RWPE2 (cell line): ENCODE measurements around the gene TELO2.

Experiments used
- ATAC-seq: fragments of 200-7000 bp; cut with Tn5 transposase; 3 replicates; pipeline ENCODE4 v1.9.1; 2021; ENCODE audit warnings: low read depth
- DNase-seq: peaks from one replicate; pipeline ENCODE4 v3.0.0-alpha.2; 2020; ENCODE audit warnings: low spot score
- H3K27ac ChIP-seq: fragments of 450-650 bp; 2 replicates; pipeline ENCODE4 v1.5.1; 2017; ENCODE audit warnings: mild to moderate bottlenecking; ENCODE audit not compliant: poor library complexity, severe bottlenecking
- H3K27me3 ChIP-seq: fragments of 250-450 bp; sonication (Bioruptor Pico); 2 replicates; pipeline ENCODE4 v1.5.1; 2021; ENCODE audit warnings: mild to moderate bottlenecking, moderate library complexity; ENCODE audit not compliant: insufficient read depth, poor library complexity, severe bottlenecking
- H3K36me3 ChIP-seq: fragments of 250-450 bp; sonication (Bioruptor Pico); 2 replicates; pipeline ENCODE4 v1.5.1; 2020; ENCODE audit warnings: low read depth, mild to moderate bottlenecking, moderate library complexity
- H3K4me1 ChIP-seq: fragments of 250-450 bp; sonication (Bioruptor Pico); 2 replicates; pipeline ENCODE4 v1.5.1; 2021; ENCODE audit warnings: mild to moderate bottlenecking, moderate library complexity; ENCODE audit not compliant: insufficient read depth, poor library complexity, severe bottlenecking
- H3K4me3 ChIP-seq: fragments of 250-450 bp; sonication (Bioruptor Pico); 2 replicates; pipeline ENCODE4 v1.5.1; 2021; ENCODE audit warnings: mild to moderate bottlenecking, moderate library complexity; ENCODE audit not compliant: severe bottlenecking
- H3K9me3 ChIP-seq: fragments of 250-450 bp; sonication (Bioruptor Pico); 2 replicates; pipeline ENCODE4 v1.5.1; 2021; ENCODE audit warnings: mild to moderate bottlenecking, moderate library complexity; ENCODE audit not compliant: severe bottlenecking
- TF ChIP-seq, protein P1 (sequence below): fragments of 450-650 bp; IDR thresholded peaks from one replicate; pipeline ENCODE4 v1.5.1; 2017; ENCODE audit warnings: mild to moderate bottlenecking, moderate library complexity; ENCODE audit not compliant: poor library complexity, severe bottlenecking

The TELO2 gene

DNA sequence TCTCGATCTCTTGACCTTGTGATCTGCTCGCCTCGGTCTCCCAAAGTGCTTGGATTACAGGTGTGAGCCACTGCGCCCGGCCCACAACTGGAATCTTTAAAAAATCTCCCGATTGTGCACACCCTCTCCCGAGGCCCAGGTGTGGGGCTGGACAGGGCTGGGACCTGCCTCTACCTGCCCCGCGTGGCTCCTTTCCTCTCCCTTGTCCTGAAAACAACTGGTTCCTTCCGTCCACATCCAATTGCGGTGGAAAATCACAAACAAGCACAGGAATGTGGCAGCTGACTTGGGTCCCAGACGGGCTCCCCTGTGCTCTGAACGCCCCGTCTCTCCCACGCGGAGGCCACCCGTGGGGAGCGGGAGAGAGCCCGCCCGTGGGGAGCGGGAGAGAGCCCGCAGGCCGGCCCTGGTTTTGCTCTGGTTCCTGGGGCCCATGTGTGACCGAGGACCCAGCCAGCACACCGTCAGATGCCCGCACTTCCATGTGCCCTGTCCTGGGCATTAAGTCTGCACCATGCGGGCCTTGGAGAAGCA is 37.3 kb downstream of the TELO2 start:
- no peak for ATAC-seq
- H3K27ac ChIP-seq = no peak overlapping the region
- H3K9me3 ChIP-seq = no peaks in the 10 kb centered on the region
- DNase-seq = no peak
- TF ChIP-seq, protein P1, sequence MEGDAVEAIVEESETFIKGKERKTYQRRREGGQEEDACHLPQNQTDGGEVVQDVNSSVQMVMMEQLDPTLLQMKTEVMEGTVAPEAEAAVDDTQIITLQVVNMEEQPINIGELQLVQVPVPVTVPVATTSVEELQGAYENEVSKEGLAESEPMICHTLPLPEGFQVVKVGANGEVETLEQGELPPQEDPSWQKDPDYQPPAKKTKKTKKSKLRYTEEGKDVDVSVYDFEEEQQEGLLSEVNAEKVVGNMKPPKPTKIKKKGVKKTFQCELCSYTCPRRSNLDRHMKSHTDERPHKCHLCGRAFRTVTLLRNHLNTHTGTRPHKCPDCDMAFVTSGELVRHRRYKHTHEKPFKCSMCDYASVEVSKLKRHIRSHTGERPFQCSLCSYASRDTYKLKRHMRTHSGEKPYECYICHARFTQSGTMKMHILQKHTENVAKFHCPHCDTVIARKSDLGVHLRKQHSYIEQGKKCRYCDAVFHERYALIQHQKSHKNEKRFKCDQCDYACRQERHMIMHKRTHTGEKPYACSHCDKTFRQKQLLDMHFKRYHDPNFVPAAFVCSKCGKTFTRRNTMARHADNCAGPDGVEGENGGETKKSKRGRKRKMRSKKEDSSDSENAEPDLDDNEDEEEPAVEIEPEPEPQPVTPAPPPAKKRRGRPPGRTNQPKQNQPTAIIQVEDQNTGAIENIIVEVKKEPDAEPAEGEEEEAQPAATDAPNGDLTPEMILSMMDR = no peak
- H3K27me3 ChIP-seq = no peaks in the 10 kb centered on the region
- no peaks in the 10 kb centered on the region for H3K36me3 ChIP-seq
- H3K4me3 ChIP-seq = no peak overlapping the region
- H3K4me1 ChIP-seq = peaks cover 6% of the 10 kb centered on the region

DNA sequence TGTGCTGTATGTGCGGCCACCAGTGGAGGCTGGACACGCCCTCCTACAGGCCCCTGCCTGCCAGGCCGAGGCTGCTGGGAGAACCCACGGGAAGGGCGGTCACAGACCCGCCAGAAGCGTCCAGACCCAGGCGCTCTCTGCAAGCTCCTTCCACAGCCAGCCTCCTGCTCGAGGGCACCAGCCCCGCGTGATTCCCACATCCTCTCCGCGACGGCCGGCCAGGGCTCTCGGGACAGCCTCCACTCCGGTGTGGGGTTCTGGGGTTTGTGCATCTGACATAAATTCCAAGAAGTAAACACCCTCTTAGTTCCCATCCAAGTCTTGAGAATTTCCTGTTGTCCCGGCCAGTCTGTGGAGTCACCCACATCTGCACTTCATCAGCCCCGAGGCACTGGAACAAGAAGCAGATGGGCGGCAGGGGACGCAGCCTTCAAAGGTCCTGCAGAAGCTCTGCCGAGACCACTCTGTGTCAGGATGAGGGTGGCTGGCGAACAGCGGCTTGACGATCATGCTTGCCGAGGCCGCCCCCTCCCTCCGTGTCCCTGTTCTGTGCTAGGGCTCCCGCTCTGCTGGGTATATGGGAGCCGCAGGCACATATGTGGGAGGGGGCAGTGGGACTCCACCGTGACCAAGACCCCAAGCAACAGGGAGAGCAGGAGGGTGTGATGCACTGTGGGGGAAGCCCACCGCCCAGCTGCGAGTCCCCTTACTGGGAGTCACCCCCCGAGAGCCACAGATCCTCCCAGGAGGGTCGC is 37.9 kb downstream of the TELO2 start:
- Histone ChIP-seq H3K27ac (no peak overlapping the region), H3K4me1 (peaks cover 6% of the 10 kb centered on the region), H3K4me3 (no peak overlapping the region), H3K9me3 (no peaks in the 10 kb centered on the region), H3K27me3 (no peaks in the 10 kb centered on the region), H3K36me3 (no peaks in the 10 kb centered on the region)
- ATAC-seq = no peak
- TF ChIP-seq, protein P1 = no peak
- DNase-seq = no peak

DNA sequence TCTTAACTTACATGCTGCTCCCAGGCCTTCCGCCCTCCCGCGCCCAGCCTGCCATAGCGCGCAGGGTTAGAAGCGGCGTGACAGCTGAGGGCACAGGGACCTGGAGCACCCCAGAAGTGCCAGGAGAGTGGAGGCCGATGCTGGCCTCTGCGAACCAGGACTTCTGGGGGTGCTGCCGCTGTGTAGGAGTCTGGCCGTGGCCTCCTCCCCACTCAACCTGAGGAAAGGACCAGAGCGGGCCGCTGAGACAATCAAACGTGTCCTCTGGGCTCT is 38.4 kb downstream of the TELO2 start:
- no peaks in the 10 kb centered on the region for H3K27me3 ChIP-seq
- no peak overlapping the region for H3K27ac ChIP-seq
- H3K4me3 ChIP-seq = no peak overlapping the region
- H3K9me3 ChIP-seq = no peaks in the 10 kb centered on the region
- H3K4me1 ChIP-seq = peaks cover 6% of the 10 kb centered on the region
- ATAC-seq (no peak), DNase-seq (no peak)
- no peaks in the 10 kb centered on the region for H3K36me3 ChIP-seq
- TF ChIP-seq, protein P1 = no peak

DNA sequence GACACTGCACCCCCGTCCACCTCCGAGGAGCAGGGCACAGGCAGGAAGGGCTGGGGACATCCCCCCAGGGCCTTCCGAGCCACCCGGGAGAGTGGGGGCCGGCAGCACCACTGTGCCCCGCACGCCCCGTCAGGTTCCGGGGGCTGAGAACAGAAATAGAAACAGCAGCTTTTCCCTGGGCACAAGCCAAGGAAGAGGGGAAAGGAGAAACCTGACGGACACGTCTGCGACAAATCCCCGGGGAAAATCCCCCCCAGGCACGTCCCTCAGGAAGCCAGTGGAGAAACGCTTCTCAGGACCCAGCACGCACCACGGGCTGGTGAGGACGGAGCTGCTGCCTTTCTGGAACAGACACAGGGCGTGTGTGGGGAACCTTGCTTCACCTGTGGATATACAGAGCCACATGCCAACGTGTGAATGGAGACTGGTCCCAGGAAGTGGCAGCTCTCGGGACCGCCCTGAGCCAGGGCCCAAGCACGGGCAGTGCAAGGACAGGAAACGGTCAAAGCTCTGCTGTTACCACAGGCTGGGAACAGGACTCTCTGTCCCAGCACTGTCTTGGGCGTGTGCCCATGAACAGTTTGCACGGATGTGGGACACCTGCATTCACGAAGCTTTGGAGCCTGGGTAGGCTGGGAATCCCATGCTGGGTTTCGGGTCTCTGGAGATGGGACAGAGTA is 39.1 kb downstream of the TELO2 start:
- Histone ChIP-seq H3K4me3 (no peak overlapping the region), H3K9me3 (no peaks in the 10 kb centered on the region), H3K4me1 (peaks cover 6% of the 10 kb centered on the region), H3K36me3 (no peaks in the 10 kb centered on the region), H3K27me3 (no peaks in the 10 kb centered on the region), H3K27ac (no peak overlapping the region)
- no peak for DNase-seq
- TF ChIP-seq, protein P1 = no peak
- peak; percentile 51 for ATAC-seq

DNA sequence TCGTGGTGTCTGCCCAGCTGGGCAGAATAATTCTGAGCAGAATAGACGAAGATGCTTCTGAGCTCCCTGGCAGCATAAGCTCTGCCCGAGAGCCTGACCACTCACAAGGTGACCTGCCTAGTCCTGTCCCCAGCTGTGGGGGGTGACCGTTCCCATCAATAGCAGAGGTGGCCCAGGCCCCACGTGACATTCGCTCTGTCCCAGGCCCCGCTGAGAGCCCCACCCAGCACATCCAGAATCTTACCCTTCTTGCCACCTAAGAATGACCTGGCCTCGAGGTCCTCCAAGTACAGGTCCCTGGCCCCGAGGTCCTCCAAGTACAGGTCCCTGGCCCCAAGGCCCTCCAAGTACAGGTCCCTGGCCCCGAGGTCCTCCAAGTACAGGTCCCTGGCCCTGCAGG is 39.6 kb downstream of the TELO2 start:
- Histone ChIP-seq H3K27ac (no peak overlapping the region), H3K9me3 (no peaks in the 10 kb centered on the region), H3K27me3 (no peaks in the 10 kb centered on the region), H3K36me3 (no peaks in the 10 kb centered on the region), H3K4me3 (no peak overlapping the region), H3K4me1 (peaks cover 6% of the 10 kb centered on the region)
- TF ChIP-seq, protein P1 = no peak
- no peak for DNase-seq
- ATAC-seq = no peak
